Endothelial cell of umbilical vein (primary cell): ENCODE measurements around the gene ADH6.

Source experiments
- CTCF ChIP-seq, 2 donors: IDR thresholded peaks; 1 replicate in 1 of 2; 2 replicates in 1 of 2; pipeline ENCODE4 v1.5.1; 2011; ENCODE audit warnings: low read length in 2 of 2, mild to moderate bottlenecking in 2 of 2, moderate library complexity in 2 of 2, control low read depth in 1 of 2, inconsistent platforms in 1 of 2, low read depth in 1 of 2; ENCODE audit not compliant: insufficient read depth in 1 of 2; ENCODE audit errors: extremely low read depth in 1 of 2
- EZH2 ChIP-seq: IDR thresholded peaks from 2 replicates; pipeline ENCODE4 v1.6.1; 2012; ENCODE audit warnings: borderline replicate concordance, low read depth, mild to moderate bottlenecking, moderate library complexity, low read length, inconsistent platforms; ENCODE audit not compliant: severe bottlenecking
- FOS ChIP-seq: IDR thresholded peaks from 2 replicates; pipeline ENCODE4 v1.6.1; 2011; ENCODE audit warnings: mild to moderate bottlenecking, low read length, moderate library complexity, borderline replicate concordance; ENCODE audit not compliant: insufficient read depth
- GATA2 ChIP-seq: IDR thresholded peaks from 2 replicates; pipeline ENCODE4 v1.7.0; 2011; ENCODE audit warnings: low read depth, mild to moderate bottlenecking, moderate library complexity, mixed read lengths, low read length; ENCODE audit not compliant: insufficient read length, insufficient read depth
- JUN ChIP-seq: IDR thresholded peaks from 2 replicates; pipeline ENCODE4 v1.6.1; 2011; ENCODE audit warnings: borderline replicate concordance, low read depth; ENCODE audit not compliant: insufficient read length, insufficient read depth
- MAX ChIP-seq: IDR thresholded peaks from 2 replicates; pipeline ENCODE4 v1.6.1; 2011; ENCODE audit not compliant: insufficient read depth, insufficient read length
- MYC ChIP-seq: IDR thresholded peaks from one replicate; pipeline ENCODE4 v1.6.1; 2011; ENCODE audit warnings: mild to moderate bottlenecking, low read depth, low read length
- POLR2A ChIP-seq: IDR thresholded peaks from 2 replicates; pipeline ENCODE4 v1.6.1; 2012; ENCODE audit warnings: low read depth, mild to moderate bottlenecking, control low read depth, low read length
- POLR2AphosphoS5 ChIP-seq: IDR thresholded peaks from 2 replicates; pipeline ENCODE4 v1.6.1; 2012; ENCODE audit warnings: low read depth, mild to moderate bottlenecking, control low read depth, low read length, moderate library complexity; ENCODE audit not compliant: insufficient read depth

- TF ChIP-seq CTCF (IDR thresholded peaks at IDR 0.05; ENCODE audit: extremely low read depth in 1 of 2, insufficient read depth in 1 of 2, low read depth in 1 of 2, low read length in 2 of 2): no peak
- TF ChIP-seq FOS: no peak
- TF ChIP-seq POLR2A: no peak
- no peak for TF ChIP-seq POLR2AphosphoS5
- no peak for TF ChIP-seq EZH2
- TF ChIP-seq MYC: no peak
- TF ChIP-seq JUN: no peak
- TF ChIP-seq MAX: no peak
- TF ChIP-seq GATA2: no peak
These were observed 45.9 kb upstream of the ADH6 start for GRCh38 chr4:99264927-99265326.
